Adipocyte (in vitro differentiated cells): ENCODE data around the gene CASQ2.

Experiments
- DNase-seq: peaks from one replicate; pipeline ENCODE4 v3.0.0-alpha.2; 2015; ENCODE audit warnings: low read depth
- H3K27me3 ChIP-seq: replicated peaks from 2 replicates; pipeline ENCODE4 v1.7.0; 2013; ENCODE audit warnings: mild to moderate bottlenecking, low read length, moderate library complexity; ENCODE audit not compliant: control insufficient read depth, insufficient read depth
- H3K36me3 ChIP-seq: 2 replicates; pipeline ENCODE4 v1.7.0; 2013; ENCODE audit warnings: low read length, mild to moderate bottlenecking, moderate library complexity; ENCODE audit not compliant: control insufficient read depth, insufficient read depth, severe bottlenecking
- H3K4me1 ChIP-seq: 2 replicates; pipeline ENCODE4 v1.7.0; 2013; ENCODE audit warnings: mild to moderate bottlenecking, low read length, moderate library complexity; ENCODE audit not compliant: control insufficient read depth, insufficient read depth
- H3K4me3 ChIP-seq: 2 replicates; pipeline ENCODE4 v1.7.0; 2013; ENCODE audit warnings: mild to moderate bottlenecking, low read length, moderate library complexity
- H3K9ac ChIP-seq: 2 replicates; pipeline ENCODE4 v1.7.0; 2013; ENCODE audit warnings: mild to moderate bottlenecking, low read length, moderate library complexity
- H3K9me3 ChIP-seq: 2 replicates; pipeline ENCODE4 v1.7.0; 2013; ENCODE audit warnings: mild to moderate bottlenecking, low read length, moderate library complexity; ENCODE audit not compliant: control insufficient read depth

CASQ2 gene

GRCh38 chr1:115671176-115671934, 97.2 kb downstream of the CASQ2 start:
- peaks cover 17% of the 10 kb centered on the region for H3K4me1 ChIP-seq
- H3K4me3 ChIP-seq = no peak overlapping the region
- DNase-seq = no peak

GRCh38 chr1:115670476-115671175, 97.9 kb downstream of the CASQ2 start:
- H3K27me3 ChIP-seq = no peaks in the 10 kb centered on the region
- H3K4me3 ChIP-seq = no peak overlapping the region
- H3K9me3 ChIP-seq = peaks cover 7% of the 10 kb centered on the region
- H3K4me1 ChIP-seq = peaks cover 17% of the 10 kb centered on the region
- H3K36me3 ChIP-seq = peaks cover 34% of the 10 kb centered on the region
- no peak for DNase-seq
- no peak overlapping the region for H3K9ac ChIP-seq

More at GRCh38 chr1:115671176-115671934, 97.2 kb downstream of the CASQ2 start:
- Histone ChIP-seq H3K9ac (no peak overlapping the region), H3K27me3 (no peaks in the 10 kb centered on the region), H3K9me3 (peaks cover 7% of the 10 kb centered on the region), H3K36me3 (peaks cover 27% of the 10 kb centered on the region)

GRCh38 chr1:115669886-115670285, 98.6 kb downstream of the CASQ2 start:
- H3K27me3 ChIP-seq = no peaks in the 10 kb centered on the region
- H3K4me1 ChIP-seq = peaks cover 17% of the 10 kb centered on the region
- DNase-seq = peak; percentile 32
- peak overlapping the region; percentile 20 for H3K4me3 ChIP-seq
- H3K9me3 ChIP-seq = peaks cover 7% of the 10 kb centered on the region
- H3K36me3 ChIP-seq = peaks cover 41% of the 10 kb centered on the region
- no peak overlapping the region for H3K9ac ChIP-seq

DNA sequence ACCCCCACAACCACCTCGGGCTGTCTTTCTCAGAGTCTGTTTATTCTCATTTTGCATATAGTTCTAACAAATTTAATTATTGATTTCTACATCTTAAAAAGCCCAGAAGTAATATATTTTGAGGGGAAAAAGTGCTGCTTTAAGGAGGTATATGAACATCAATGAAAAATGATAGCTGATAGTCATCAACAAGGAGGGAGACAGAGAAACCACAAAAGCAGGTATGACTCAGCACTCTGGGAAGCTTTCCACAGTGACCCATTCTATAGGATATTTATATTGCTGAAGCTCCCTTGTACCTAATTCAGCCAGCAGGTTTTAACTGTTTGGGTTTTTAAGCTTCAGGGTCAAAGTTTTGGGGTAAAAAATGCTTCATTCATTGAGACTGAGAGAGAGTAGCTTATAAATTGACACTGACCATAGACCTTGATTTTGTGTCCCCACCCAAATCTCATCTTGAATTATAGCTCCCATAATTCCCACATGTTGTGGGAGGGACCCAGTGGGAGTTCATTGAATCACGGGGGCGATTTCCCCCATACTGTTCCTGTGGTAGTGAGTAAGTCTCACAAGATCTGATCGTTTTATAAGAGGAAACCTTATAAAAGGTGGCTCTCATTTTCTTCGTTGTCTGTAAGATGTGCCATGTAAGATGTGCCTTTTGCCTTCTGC, 99.4 kb downstream of the CASQ2 start:
- H3K9ac ChIP-seq = no peak overlapping the region
- peaks cover 7% of the 10 kb centered on the region for H3K9me3 ChIP-seq
- H3K4me3 ChIP-seq = no peak overlapping the region
- peak; percentile 65 for DNase-seq
- H3K27me3 ChIP-seq = no peaks in the 10 kb centered on the region
- peaks cover 17% of the 10 kb centered on the region for H3K4me1 ChIP-seq
- H3K36me3 ChIP-seq = peaks cover 49% of the 10 kb centered on the region

- peaks cover 17% of the 10 kb centered on the region for H3K4me1 ChIP-seq
- peaks cover 54% of the 10 kb centered on the region for H3K36me3 ChIP-seq
- peaks cover 7% of the 10 kb centered on the region for H3K9me3 ChIP-seq
- DNase-seq = peak; percentile 11
- no peak overlapping the region for H3K9ac ChIP-seq
- H3K27me3 ChIP-seq = no peaks in the 10 kb centered on the region
- H3K4me3 ChIP-seq = no peak overlapping the region
These were observed 99.9 kb downstream of the CASQ2 start for GRCh38 chr1:115668579-115668978.

DNA sequence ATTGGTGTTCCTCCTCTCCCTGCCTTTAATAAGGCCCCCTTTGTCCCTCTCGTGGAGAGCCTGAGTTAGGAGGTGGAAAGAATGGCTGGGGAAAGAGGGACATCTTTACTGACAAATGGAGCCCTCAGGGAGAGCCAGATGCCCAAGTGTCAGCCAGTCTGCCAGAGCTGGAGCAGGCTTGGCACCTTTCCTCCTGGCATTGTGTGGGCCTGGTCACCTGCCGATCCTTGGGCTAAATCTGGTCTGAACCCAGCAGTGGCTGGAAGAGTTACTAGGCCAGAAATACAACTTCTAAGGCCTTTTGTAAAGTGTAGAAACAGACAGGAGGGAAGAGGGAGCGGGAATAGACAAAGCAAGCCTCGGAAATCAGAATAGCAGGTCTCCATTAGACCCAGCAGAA, 101.8 kb downstream of the CASQ2 start:
- Histone ChIP-seq H3K36me3 (peaks cover 61% of the 10 kb centered on the region), H3K9ac (no peak overlapping the region), H3K4me1 (peaks cover 17% of the 10 kb centered on the region), H3K4me3 (no peak overlapping the region), H3K27me3 (no peaks in the 10 kb centered on the region), H3K9me3 (peaks cover 7% of the 10 kb centered on the region)
- no peak for DNase-seq

DNA sequence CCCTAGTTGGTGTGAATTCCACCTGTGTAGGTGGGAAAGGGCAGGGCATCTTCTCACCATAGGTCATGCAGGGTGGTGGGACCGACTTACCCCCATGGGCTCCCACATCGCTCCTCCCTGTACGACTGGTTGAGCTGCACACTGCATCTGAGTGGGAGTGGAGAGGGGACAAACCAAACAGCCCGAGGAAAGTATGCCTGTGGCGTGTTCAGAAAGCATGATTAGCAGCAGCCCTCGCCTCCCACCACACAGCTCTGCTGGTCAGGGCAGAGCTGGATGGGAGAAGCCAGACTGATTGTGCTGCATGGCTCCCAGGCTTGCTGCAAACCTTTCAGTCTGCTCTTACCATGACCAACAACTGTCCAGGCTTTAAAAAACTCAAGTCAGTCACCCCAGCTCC, 102.3 kb downstream of the CASQ2 start:
- no peak overlapping the region for H3K9ac ChIP-seq
- H3K4me1 ChIP-seq = peaks cover 17% of the 10 kb centered on the region
- no peaks in the 10 kb centered on the region for H3K27me3 ChIP-seq
- H3K9me3 ChIP-seq = peaks cover 7% of the 10 kb centered on the region
- H3K36me3 ChIP-seq = peaks cover 56% of the 10 kb centered on the region
- no peak overlapping the region for H3K4me3 ChIP-seq
- no peak for DNase-seq

GRCh38 chr1:115665319-115666096, 103.0 kb downstream of the CASQ2 start:
- H3K27me3 ChIP-seq = no peaks in the 10 kb centered on the region
- H3K36me3 ChIP-seq = peaks cover 57% of the 10 kb centered on the region
- no peak overlapping the region for H3K4me3 ChIP-seq

GRCh38 chr1:115661157-115661556, 107.4 kb downstream of the CASQ2 start:
- no peaks in the 10 kb centered on the region for H3K4me1 ChIP-seq
- no peak for DNase-seq
- no peaks in the 10 kb centered on the region for H3K9me3 ChIP-seq
- H3K4me3 ChIP-seq = no peak overlapping the region
- peaks cover 61% of the 10 kb centered on the region for H3K36me3 ChIP-seq
- H3K27me3 ChIP-seq = no peaks in the 10 kb centered on the region
- H3K9ac ChIP-seq = no peak overlapping the region

More at GRCh38 chr1:115665319-115666096, 103.0 kb downstream of the CASQ2 start:
- DNase-seq = no peak
- H3K4me1 ChIP-seq = peaks cover 15% of the 10 kb centered on the region
- peaks cover 7% of the 10 kb centered on the region for H3K9me3 ChIP-seq
- no peak overlapping the region for H3K9ac ChIP-seq

- H3K4me3 ChIP-seq = no peak overlapping the region
- no peak for DNase-seq
- no peaks in the 10 kb centered on the region for H3K9me3 ChIP-seq
- H3K9ac ChIP-seq = no peak overlapping the region
- peaks cover 2% of the 10 kb centered on the region for H3K4me1 ChIP-seq
- H3K36me3 ChIP-seq = peaks cover 56% of the 10 kb centered on the region
- H3K27me3 ChIP-seq = no peaks in the 10 kb centered on the region
These were observed 108.4 kb downstream of the CASQ2 start for GRCh38 chr1:115660151-115660550.
